ENCODE results near the gene AGBL4. TPM values are rescaled to one million over a fixed set of nuclear protein-coding genes. Genes with fewer than 3 reads are reported as not detected.

AGBL4 gene
- total and polyA plus RNA-seq, 2 of the 4 experiments (the other 2 are of a cell fraction), result not detected

DNA sequence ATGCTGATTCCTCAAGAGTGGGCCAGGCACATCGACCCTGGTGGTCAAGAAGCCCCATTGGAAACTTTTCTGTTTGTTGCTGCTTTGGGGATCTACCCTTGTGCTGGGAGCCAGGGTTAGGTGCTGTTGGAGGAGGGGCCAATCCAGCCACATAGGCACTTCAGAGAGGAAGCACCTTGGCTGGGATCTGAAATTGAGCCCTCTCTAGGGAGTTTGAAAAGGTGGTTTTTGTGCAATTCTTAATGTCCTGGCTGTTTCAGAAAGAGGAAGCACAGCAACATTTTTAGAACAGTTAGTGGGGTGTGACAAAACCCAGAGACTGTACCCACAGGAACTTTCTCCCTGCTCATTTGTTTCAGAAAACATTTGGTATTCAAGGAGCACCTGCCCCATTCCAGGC is 1229.9 kb downstream of the AGBL4 start:
- Histone ChIP-seq H3K4me2 (ENCODE audit: low read depth, low read length) (no peak overlapping the region), H4K8ac (ENCODE audit: low read depth in 2 of 2, low read length in 2 of 2) (no peak overlapping the region), H3K18ac (ENCODE audit: low read depth, low read length) (no peak overlapping the region), H2AFZ (replicated peaks; ENCODE audit: low read length, poor library complexity) (no peak overlapping the region), H4K5ac (ENCODE audit: low read depth, low read length) (no peak overlapping the region), H3K27ac (ENCODE audit: insufficient read depth, low read length) (no peak overlapping the region), H3K9ac (ENCODE audit: low read depth, low read length) (no peak overlapping the region), H3K23ac (ENCODE audit: low read depth, low read length) (no peak overlapping the region), H4K20me1 (ENCODE audit: insufficient read depth, low read length) (no peaks in the 10 kb centered on the region), H2BK15ac (ENCODE audit: low read depth, low read length) (no peak overlapping the region), H2BK120ac (ENCODE audit: low read depth, low read length) (no peak overlapping the region), H3K36me3 (ENCODE audit: control insufficient read depth, insufficient read depth, low read length) (no peaks in the 10 kb centered on the region), H2BK20ac (ENCODE audit: low read depth, low read length) (no peak overlapping the region), H2BK5ac (ENCODE audit: low read depth, low read length, poor library complexity, severe bottlenecking) (no peak overlapping the region), H3K56ac (ENCODE audit: extremely low read depth, insufficient read depth, low read length) (no peak overlapping the region), H2AK9ac (replicated peaks; ENCODE audit: low read depth, low read length, poor library complexity) (no peak overlapping the region), H3K4ac (ENCODE audit: low read depth, low read length) (no peak overlapping the region), H2AK5ac (ENCODE audit: low read depth, low read length) (no peak overlapping the region), H4K91ac (ENCODE audit: insufficient read depth, low read depth, low read length) (no peak overlapping the region), H3K27me3 (ENCODE audit: control insufficient read depth, insufficient read depth, low read length) (no peaks in the 10 kb centered on the region), H3K4me1 (ENCODE audit: control insufficient read depth, insufficient read depth, low read length) (no peaks in the 10 kb centered on the region), H3K14ac (replicated peaks; ENCODE audit: low read depth, low read length) (no peak overlapping the region), H3K9me1 (ENCODE audit: insufficient read depth, low read length) (no peaks in the 10 kb centered on the region), H3K4me3 (ENCODE audit: insufficient read depth, low read depth, low read length) (no peak overlapping the region), H3K9me3 (ENCODE audit: control insufficient read depth, insufficient read depth, low read length) (no peaks in the 10 kb centered on the region; the same call in 1 of the 2 replicates), H3K79me1 (ENCODE audit: low read depth in 1 of 2, low read length in 2 of 2) (no peaks in the 10 kb centered on the region)
- dilution Hi-C loops (cut with HindIII; ENCODE audit: low sequenced_read_pairs, unreplicated experiment), result no loop called here
- ChIA-PET CTCF (no interaction called here), POLR2A (ENCODE audit: unreplicated experiment) (no interaction called here)
- in situ Hi-C loops (cut with MboI; ENCODE audit: low sequenced_read_pairs), result no loop called here
- TF ChIP-seq POLR2A (IDR thresholded peaks at IDR 0.05; ENCODE audit: low read depth, low read length) (no peak), FOS (IDR thresholded peaks at IDR 0.05; ENCODE audit: low read depth, low read length) (no peak), BHLHE40 (IDR thresholded peaks at IDR 0.05; ENCODE audit: low read depth, low read length) (no peak), RAD21 (IDR thresholded peaks at IDR 0.05; ENCODE audit: low read length) (no peak), MXI1 (IDR thresholded peaks at IDR 0.05; ENCODE audit: borderline replicate concordance, low read depth, low read length) (no peak), MAFK (IDR thresholded peaks at IDR 0.05; ENCODE audit: low read depth, low read length) (no peak), CEBPB (IDR thresholded peaks at IDR 0.05; ENCODE audit: low read depth, low read length) (no peak), RFX5 (IDR thresholded peaks at IDR 0.05; ENCODE audit: low read depth, low read length) (no peak), MAZ (IDR thresholded peaks at IDR 0.05; ENCODE audit: borderline replicate concordance, low read depth, low read length) (no peak)
- TF ChIP-seq, protein P1, sequence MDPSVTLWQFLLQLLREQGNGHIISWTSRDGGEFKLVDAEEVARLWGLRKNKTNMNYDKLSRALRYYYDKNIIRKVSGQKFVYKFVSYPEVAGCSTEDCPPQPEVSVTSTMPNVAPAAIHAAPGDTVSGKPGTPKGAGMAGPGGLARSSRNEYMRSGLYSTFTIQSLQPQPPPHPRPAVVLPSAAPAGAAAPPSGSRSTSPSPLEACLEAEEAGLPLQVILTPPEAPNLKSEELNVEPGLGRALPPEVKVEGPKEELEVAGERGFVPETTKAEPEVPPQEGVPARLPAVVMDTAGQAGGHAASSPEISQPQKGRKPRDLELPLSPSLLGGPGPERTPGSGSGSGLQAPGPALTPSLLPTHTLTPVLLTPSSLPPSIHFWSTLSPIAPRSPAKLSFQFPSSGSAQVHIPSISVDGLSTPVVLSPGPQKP (IDR thresholded peaks at IDR 0.05; ENCODE audit: borderline replicate concordance, low read depth, low read length), result no peak
- DNase-seq (no peak), ATAC-seq (ENCODE audit: low read depth) (no peak)
- WGBS, 2 experiments (ENCODE audit: extremely low coverage in 2 of 2, insufficient read length in 1 of 2), result no CpG with 5 or more reads among the region's 1 CpG
- intact Hi-C loops (cut with micrococcal nuclease), result no loop called here
- BruUV-seq (replicated peaks), result no TSS peak
